CD14-positive monocyte (primary cell): Measurements from ENCODE around the gene KCNE3. TPM values are rescaled to one million over a fixed set of nuclear protein-coding genes. Genes with fewer than 3 reads are reported as not detected.

Source experiments
- DNase-seq, 3 donors: peaks; one replicate each; pipeline ENCODE4 v3.0.0-alpha.2; 2011 to 2022
- H2AFZ ChIP-seq: 2 replicates; pipeline ENCODE4 v1.6.0; 2012; ENCODE audit warnings: mild to moderate bottlenecking, low read depth, low read length, inconsistent platforms; ENCODE audit not compliant: insufficient read depth, poor library complexity, severe bottlenecking
- H3K27ac ChIP-seq, 2 donors: 1 replicate in 1 of 2; 2 replicates in 1 of 2; pipeline ENCODE4 v1.5.1; 2012 to 2013; ENCODE audit warnings: low read length in 2 of 2, control low read depth in 1 of 2, inconsistent platforms in 1 of 2, low read depth in 1 of 2, mild to moderate bottlenecking in 1 of 2
- H3K27me3 ChIP-seq, 2 donors: one replicate each; pipeline versions ENCODE4 v1.6.0 to v1.6.1; 2011 to 2013; ENCODE audit warnings: low read length in 2 of 2; ENCODE audit not compliant: control insufficient read depth in 2 of 2, insufficient read depth in 2 of 2
- H3K36me3 ChIP-seq, 2 donors: replicated peaks in 1 of 2; 1 replicate in 1 of 2; 2 replicates in 1 of 2; pipeline versions ENCODE4 v1.5.1 to v1.6.1; 2012 to 2013; ENCODE audit warnings: low read length in 2 of 2, control low read depth in 1 of 2, inconsistent platforms in 1 of 2, mild to moderate bottlenecking in 1 of 2; ENCODE audit not compliant: insufficient read depth in 2 of 2, control insufficient read depth in 1 of 2
- H3K4me1 ChIP-seq, 2 donors: 1 replicate in 1 of 2; 2 replicates in 1 of 2; pipeline versions ENCODE4 v1.5.1 to v1.6.1; 2012 to 2013; ENCODE audit warnings: low read length in 2 of 2, control low read depth in 1 of 2, inconsistent platforms in 1 of 2, mild to moderate bottlenecking in 1 of 2, moderate library complexity in 1 of 2; ENCODE audit not compliant: insufficient read depth in 2 of 2, control insufficient read depth in 1 of 2
- H3K4me2 ChIP-seq: replicated peaks from 2 replicates; pipeline ENCODE3; 2012; ENCODE audit warnings: low read length, moderate library complexity, mild to moderate bottlenecking; ENCODE audit not compliant: poor library complexity, severe bottlenecking; ENCODE audit errors: extremely low read depth
- H3K4me3 ChIP-seq, 3 experiments: fragments of 200-600 bp in 1 of 3; sonication (generic) in 1 of 3; replicated peaks in 1 of 3; 1 replicate in 2 of 3; 2 replicates in 1 of 3; pipeline ENCODE4 v1.5.1; 2011 to 2013; ENCODE audit warnings: low read length in 3 of 3, mild to moderate bottlenecking in 3 of 3, control low read depth in 2 of 3, low read depth in 2 of 3, inconsistent platforms in 1 of 3, moderate library complexity in 1 of 3
- H3K79me2 ChIP-seq: 2 replicates; pipeline ENCODE4 v1.6.0; 2012; ENCODE audit warnings: mild to moderate bottlenecking, control low read depth, inconsistent platforms, low read length, moderate library complexity; ENCODE audit not compliant: insufficient read depth
- H3K9ac ChIP-seq: 2 replicates; pipeline ENCODE4 v1.6.0; 2017; ENCODE audit warnings: low read length, mild to moderate bottlenecking; ENCODE audit not compliant: insufficient read depth, poor library complexity, severe bottlenecking
- H3K9me3 ChIP-seq, 2 donors: replicated peaks in 1 of 2; 1 replicate in 1 of 2; 2 replicates in 1 of 2; pipeline versions ENCODE4 v1.5.1 to v1.6.1; 2012 to 2013; ENCODE audit warnings: low read length in 2 of 2, control low read depth in 1 of 2; ENCODE audit not compliant: control insufficient read depth in 1 of 2, insufficient read depth in 1 of 2
- H4K20me1 ChIP-seq: 2 replicates; pipeline ENCODE4 v1.6.0; 2012; ENCODE audit warnings: mild to moderate bottlenecking, low read length, control low read depth, moderate library complexity; ENCODE audit not compliant: insufficient read depth
- H3K27ac Mint-ChIP-seq, 7 donors: one replicate each; pipeline ENCODE4 v1.8.0; 2020; ENCODE audit warnings: mild to moderate bottlenecking in 7 of 7, mixed read lengths in 7 of 7, moderate library complexity in 6 of 7, inconsistent platforms in 2 of 7
- H3K27me3 Mint-ChIP-seq, 3 donors: one replicate each; pipeline ENCODE4 v1.8.0; 2021 to 2022; ENCODE audit warnings: low read depth in 3 of 3, mild to moderate bottlenecking in 3 of 3, mixed read lengths in 3 of 3, moderate library complexity in 3 of 3, inconsistent platforms in 1 of 3
- H3K36me3 Mint-ChIP-seq, 2 donors: one replicate each; pipeline ENCODE4 v1.8.0; 2020; ENCODE audit warnings: mixed read lengths in 2 of 2, inconsistent platforms in 1 of 2, mild to moderate bottlenecking in 1 of 2
- H3K4me1 Mint-ChIP-seq: one replicate; pipeline ENCODE4 v1.8.0; 2020; ENCODE audit warnings: mild to moderate bottlenecking, mixed read lengths
- H3K4me3 Mint-ChIP-seq, 2 donors: one replicate each; pipeline ENCODE4 v1.8.0; 2020; ENCODE audit warnings: mild to moderate bottlenecking in 2 of 2, mixed read lengths in 2 of 2, moderate library complexity in 1 of 2
- H3K9me3 Mint-ChIP-seq, 7 donors: one replicate each; pipeline ENCODE4 v1.8.0; 2020 to 2022; ENCODE audit warnings: mixed read lengths in 7 of 7, mild to moderate bottlenecking in 6 of 7, moderate library complexity in 6 of 7, inconsistent platforms in 2 of 7
- WGBS: methylation state at CpG from one replicate; pipeline ENCODE4 v1.1.5; 2013; ENCODE audit warnings: missing lambda C conversion rate; ENCODE audit not compliant: insufficient coverage; 5-methylcytosine and 5-hydroxymethylcytosine counted together
- intact Hi-C, 2 donors: fragments of 100-400 bp; cut with micrococcal nuclease; formaldehyde crosslinking; loops; one replicate each; pipeline versions ENCODE4 v1.15.0 to v1.15.1; 2023
- polyA minus RNA-seq: library from RNA; depleted of rRNA, polyadenylated mRNA; stranded (reverse); fragments of >200 nt; gene quantifications from 2 replicates; pipeline ENCODE4 v1.2.3, GENCODE V29; 2012
- polyA plus RNA-seq, 3 donors: library from polyadenylated mRNA; depleted of rRNA in 1 of 3; unstranded in 2 of 3; stranded (reverse) in 1 of 3; fragments of 300-500 nt in 2 of 3; fragments of >200 nt in 1 of 3; fragmentation: Illumina TruSeq in 2 of 3; gene quantifications; 1 replicate in 2 of 3; 2 replicates in 1 of 3; pipeline ENCODE4 v1.2.3, GENCODE V29; 2012 to 2021
- total RNA-seq, 12 experiments: library from RNA in 1 of 12; stranded (reverse) in 1 of 12; fragments of 120-200 nt in 1 of 12; gene quantifications; one replicate each; pipeline ENCODE4 v1.2.4 and lab custom pipeline; 2013 to 2026; ENCODE audit warnings: mixed read lengths in 6 of 12, inconsistent platforms in 1 of 12
- TF ChIP-seq, protein P1 (sequence below): fragments of 200-600 bp; IDR thresholded peaks from one replicate; pipeline ENCODE4 v1.8.0; 2022; ENCODE audit warnings: antibody characterized with exemption, mild to moderate bottlenecking

KCNE3 gene, protein sequence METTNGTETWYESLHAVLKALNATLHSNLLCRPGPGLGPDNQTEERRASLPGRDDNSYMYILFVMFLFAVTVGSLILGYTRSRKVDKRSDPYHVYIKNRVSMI
- 185 TPM for total RNA-seq (2013)
- polyA plus RNA-seq (10 to 100 TPM; 29.9 to 76.6 (median 41.0) TPM), polyA minus RNA-seq (94.9 and 128 TPM in 2 replicates), total RNA-seq (lab: John Stamatoyannopoulos, UW) (6.4 to 131 (median 81.3) reads per million in 11 experiments)

DNA sequence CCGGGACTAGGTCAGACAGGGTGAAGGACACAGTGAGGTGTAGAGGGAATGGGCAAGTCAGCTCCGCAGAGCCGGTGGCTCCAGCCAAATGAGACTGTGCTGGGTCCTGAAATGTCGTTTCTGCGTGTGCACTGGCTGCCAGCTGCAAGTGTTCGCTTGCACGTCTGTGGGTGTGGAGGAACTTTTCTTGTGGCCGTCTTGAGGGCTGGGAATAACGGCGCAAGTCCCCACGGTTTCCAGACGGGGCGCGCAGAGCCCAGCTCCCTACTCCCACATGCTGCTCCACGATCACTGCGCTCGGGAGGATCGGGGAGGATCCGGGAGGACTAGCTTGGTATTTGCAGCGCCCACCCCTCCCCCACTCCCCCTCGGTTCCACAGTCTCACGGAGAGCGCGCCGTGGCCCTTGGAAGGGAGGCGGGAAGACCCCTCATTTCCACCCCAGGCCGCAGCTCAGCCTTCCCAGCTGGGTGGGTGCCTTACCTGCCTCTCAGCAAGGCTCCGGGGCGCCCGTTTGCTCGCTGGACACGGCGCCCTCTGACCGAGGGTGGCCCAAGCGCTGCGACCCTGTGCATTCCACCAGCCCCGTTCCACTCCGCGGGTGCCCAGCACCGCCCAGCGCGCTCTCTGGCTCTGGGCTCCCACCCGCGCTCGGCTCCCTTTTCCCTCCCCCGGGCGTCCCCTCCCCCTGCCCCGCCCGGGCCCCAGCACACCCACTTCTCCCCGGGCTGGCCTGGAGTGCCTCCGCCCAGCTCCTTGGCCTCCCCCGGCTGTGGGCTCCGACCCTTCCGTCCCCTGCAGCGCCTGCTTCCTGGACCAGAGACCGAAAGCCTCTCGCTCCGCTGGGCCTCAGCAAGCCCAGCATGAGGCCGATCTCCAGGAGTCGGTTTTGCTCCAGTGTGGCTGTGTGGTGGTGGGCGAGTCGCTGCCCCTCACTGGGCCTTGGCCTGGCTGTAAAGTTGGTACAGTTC is at the start of gene KCNE3:
TSS of gene KCNE3 (minus strand) at position 634 of the 970 bp plus-strand sequence. CDS start 9,986 bp downstream, outside the sequence.
- Histone ChIP-seq H3K4me1 (peaks cover 74 to 83% of the 10 kb centered on the region in 2 donors), H4K20me1 (no peaks in the 10 kb centered on the region), H3K27me3 (no peaks in the 10 kb centered on the region), H3K4me3 (peak within 1 kb of the TSS; percentile 54 to 84 (median 82)), H3K27ac (peak within 1 kb of the TSS; percentile 11 to 71), H3K9me3 (no peaks in the 10 kb centered on the region), H3K4me2 (peak within 1 kb of the TSS; percentile 88), H3K79me2 (peaks cover 39% of the 10 kb centered on the region), H3K36me3 (no peaks in the 10 kb centered on the region), H2AFZ (peak within 1 kb of the TSS; percentile 90), H3K9ac (peak within 1 kb of the TSS; percentile 77)
- DNase-seq: no peak
- H3K36me3 Mint-ChIP-seq: peaks cover 7 to 10% of the 10 kb centered on the region in 2 donors
- H3K4me1 Mint-ChIP-seq: peaks cover 81% of the 10 kb centered on the region
- peaks cover 0 to 5% (median 3%) of the 10 kb centered on the region in 3 donors for H3K27me3 Mint-ChIP-seq
- H3K27ac Mint-ChIP-seq: peak within 1 kb of the TSS; percentile 50 to 87 (median 81)
- 4% methylated on average over 47 of the region's 62 CpGs for WGBS
- TF ChIP-seq, protein P1, sequence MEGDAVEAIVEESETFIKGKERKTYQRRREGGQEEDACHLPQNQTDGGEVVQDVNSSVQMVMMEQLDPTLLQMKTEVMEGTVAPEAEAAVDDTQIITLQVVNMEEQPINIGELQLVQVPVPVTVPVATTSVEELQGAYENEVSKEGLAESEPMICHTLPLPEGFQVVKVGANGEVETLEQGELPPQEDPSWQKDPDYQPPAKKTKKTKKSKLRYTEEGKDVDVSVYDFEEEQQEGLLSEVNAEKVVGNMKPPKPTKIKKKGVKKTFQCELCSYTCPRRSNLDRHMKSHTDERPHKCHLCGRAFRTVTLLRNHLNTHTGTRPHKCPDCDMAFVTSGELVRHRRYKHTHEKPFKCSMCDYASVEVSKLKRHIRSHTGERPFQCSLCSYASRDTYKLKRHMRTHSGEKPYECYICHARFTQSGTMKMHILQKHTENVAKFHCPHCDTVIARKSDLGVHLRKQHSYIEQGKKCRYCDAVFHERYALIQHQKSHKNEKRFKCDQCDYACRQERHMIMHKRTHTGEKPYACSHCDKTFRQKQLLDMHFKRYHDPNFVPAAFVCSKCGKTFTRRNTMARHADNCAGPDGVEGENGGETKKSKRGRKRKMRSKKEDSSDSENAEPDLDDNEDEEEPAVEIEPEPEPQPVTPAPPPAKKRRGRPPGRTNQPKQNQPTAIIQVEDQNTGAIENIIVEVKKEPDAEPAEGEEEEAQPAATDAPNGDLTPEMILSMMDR: no peak
- peaks cover 0 to 3% (median 0%) of the 10 kb centered on the region in 7 donors for H3K9me3 Mint-ChIP-seq
- intact Hi-C loops: no loop called here
- H3K4me3 Mint-ChIP-seq: peak within 1 kb of the TSS; percentile 86 to 93

DNA sequence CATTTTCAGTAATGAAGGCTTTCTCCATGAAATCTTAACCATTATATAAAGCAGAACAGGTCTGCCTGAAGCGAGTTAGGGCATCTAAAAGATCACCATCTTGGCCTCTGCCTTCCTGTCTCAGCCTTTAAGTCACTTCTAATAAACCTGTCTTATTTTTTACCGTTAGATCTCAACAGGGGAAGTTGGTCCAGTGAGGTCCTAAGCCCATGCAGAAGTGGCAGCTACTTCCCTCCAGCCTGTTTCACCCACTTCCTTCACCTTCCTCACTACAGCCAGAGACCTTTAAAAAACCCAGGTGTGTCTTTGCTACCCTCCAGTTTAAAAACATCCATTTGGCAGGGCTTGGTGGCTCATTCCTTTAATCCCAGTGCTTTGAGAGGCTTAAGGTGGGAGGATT is 40.2 kb upstream of the KCNE3 start:
- Mint-ChIP-seq H3K9me3 (peaks cover 1 to 9% (median 4%) of the 10 kb centered on the region in 7 donors), H3K4me3 (no peak overlapping the region), H3K27ac (peak overlapping the region in 1 of 7 donors; percentile 62), H3K27me3 (no peaks in the 10 kb centered on the region), H3K36me3 (no peaks in the 10 kb centered on the region), H3K4me1 (peaks cover 12% of the 10 kb centered on the region)
- intact Hi-C loops: no loop called here
- Histone ChIP-seq H3K9me3 (peaks cover 2 to 3% of the 10 kb centered on the region in 2 donors), H3K4me1 (peaks cover 3 to 11% of the 10 kb centered on the region in 2 donors), H3K4me3 (no peak overlapping the region), H3K4me2 (no peak overlapping the region), H4K20me1 (no peaks in the 10 kb centered on the region), H3K9ac (no peak overlapping the region), H2AFZ (no peak overlapping the region), H3K27me3 (no peaks in the 10 kb centered on the region), H3K36me3 (no peaks in the 10 kb centered on the region), H3K27ac (no peak overlapping the region), H3K79me2 (no peaks in the 10 kb centered on the region)
- DNase-seq: peak in 1 of 3 donors; percentile 9
- 0% methylated on average over 2 of the region's 2 CpGs for WGBS
- TF ChIP-seq, protein P1: no peak
